Thyroid gland (tissue), 4 donors: ENCODE measurements around the gene ALPL. TPM values are rescaled to one million over a fixed set of nuclear protein-coding genes. Genes with fewer than 3 reads are reported as not detected.

Experiments used
- DNase-seq, 2 donors: peaks; one replicate each; pipeline ENCODE4 v3.0.0-alpha.2; 2019
- H3K27ac ChIP-seq, 3 donors: fragments of 200-600 bp; sonication (generic); 1 replicate in 2 of 3; 2 replicates in 1 of 3; pipeline ENCODE4 v1.5.1; 2016 to 2019; ENCODE audit warnings: mild to moderate bottlenecking in 1 of 3, moderate library complexity in 1 of 3
- H3K27me3 ChIP-seq: fragments of 200-600 bp; sonication (generic); one replicate; pipeline ENCODE4 v1.5.1; 2019
- H3K36me3 ChIP-seq, 2 donors: fragments of 200-600 bp; sonication (generic); one replicate each; pipeline ENCODE4 v1.5.1; 2016 to 2019
- H3K4me1 ChIP-seq, 2 donors: fragments of 200-600 bp; sonication (generic); one replicate each; pipeline ENCODE4 v1.5.1; 2017 to 2019
- H3K4me3 ChIP-seq, 3 donors: fragments of 200-600 bp; sonication (generic); replicated peaks in 1 of 3; 1 replicate in 2 of 3; 2 replicates in 1 of 3; pipeline ENCODE4 v1.5.1; 2016; ENCODE audit warnings: mild to moderate bottlenecking in 1 of 3
- H3K9me3 ChIP-seq: fragments of 200-600 bp; sonication (generic); one replicate; pipeline ENCODE4 v1.5.1; 2017
- POLR2A ChIP-seq, 2 donors: fragments of 450-650 bp; IDR thresholded peaks; one replicate each; pipeline ENCODE4 v1.6.1; 2017; ENCODE audit warnings: antibody characterized with exemption in 2 of 2, mild to moderate bottlenecking in 2 of 2, moderate library complexity in 1 of 2
- WGBS, 2 donors: methylation state at CpG; one replicate each; pipeline ENCODE4 v1.1.5; 2017; 5-methylcytosine and 5-hydroxymethylcytosine counted together
- intact Hi-C: fragments of 100-400 bp; cut with DNase I; formaldehyde crosslinking; loops from one replicate; pipeline ENCODE4 v1.15.1; 2023
- total RNA-seq, 4 donors: library from RNA; depleted of rRNA; stranded (reverse); fragments of >200 nt; gene quantifications; one replicate each; pipeline ENCODE4 v1.2.3, GENCODE V29; 2016
- TF ChIP-seq, protein P1 (sequence below), 6 experiments: fragments of 200-600 bp in 3 of 6; fragments of 450-650 bp in 3 of 6; sonication (generic) in 3 of 6; IDR thresholded peaks; one replicate each; pipeline ENCODE4 v1.5.1; 2016 to 2019; ENCODE audit warnings: antibody characterized with exemption in 6 of 6, mild to moderate bottlenecking in 2 of 6, inconsistent platforms in 1 of 6, moderate library complexity in 1 of 6

The ALPL gene
- total RNA-seq, 4 donors from 2014 or later, result 4.0 to 15.6 (median 4.5) TPM

- H3K27ac ChIP-seq, result no peak overlapping the region
- H3K4me1 ChIP-seq, result no peaks in the 10 kb centered on the region
- H3K4me3 ChIP-seq, result no peak overlapping the region
- no peaks in the 10 kb centered on the region for H3K9me3 ChIP-seq
- H3K36me3 ChIP-seq, result no peaks in the 10 kb centered on the region
- no peak for DNase-seq
- intact Hi-C loops, result no loop called here
- no peak for TF ChIP-seq POLR2A (IDR thresholded peaks at IDR 0.05)
- TF ChIP-seq, protein P1, sequence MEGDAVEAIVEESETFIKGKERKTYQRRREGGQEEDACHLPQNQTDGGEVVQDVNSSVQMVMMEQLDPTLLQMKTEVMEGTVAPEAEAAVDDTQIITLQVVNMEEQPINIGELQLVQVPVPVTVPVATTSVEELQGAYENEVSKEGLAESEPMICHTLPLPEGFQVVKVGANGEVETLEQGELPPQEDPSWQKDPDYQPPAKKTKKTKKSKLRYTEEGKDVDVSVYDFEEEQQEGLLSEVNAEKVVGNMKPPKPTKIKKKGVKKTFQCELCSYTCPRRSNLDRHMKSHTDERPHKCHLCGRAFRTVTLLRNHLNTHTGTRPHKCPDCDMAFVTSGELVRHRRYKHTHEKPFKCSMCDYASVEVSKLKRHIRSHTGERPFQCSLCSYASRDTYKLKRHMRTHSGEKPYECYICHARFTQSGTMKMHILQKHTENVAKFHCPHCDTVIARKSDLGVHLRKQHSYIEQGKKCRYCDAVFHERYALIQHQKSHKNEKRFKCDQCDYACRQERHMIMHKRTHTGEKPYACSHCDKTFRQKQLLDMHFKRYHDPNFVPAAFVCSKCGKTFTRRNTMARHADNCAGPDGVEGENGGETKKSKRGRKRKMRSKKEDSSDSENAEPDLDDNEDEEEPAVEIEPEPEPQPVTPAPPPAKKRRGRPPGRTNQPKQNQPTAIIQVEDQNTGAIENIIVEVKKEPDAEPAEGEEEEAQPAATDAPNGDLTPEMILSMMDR (IDR thresholded peaks at IDR 0.05), result no peak
- 93 to 100% methylated on average over 1 to 8 of the region's 11 CpGs for WGBS, 2 donors
- H3K27me3 ChIP-seq, result no peaks in the 10 kb centered on the region
These were observed 38.7 kb downstream of the ALPL start for GRCh38 chr1:21547876-21548275.

- Histone ChIP-seq H3K4me3 (no peak overlapping the region), H3K4me1 (no peaks in the 10 kb centered on the region), H3K27me3 (no peaks in the 10 kb centered on the region), H3K9me3 (no peaks in the 10 kb centered on the region), H3K36me3 (no peaks in the 10 kb centered on the region), H3K27ac (no peak overlapping the region)
- WGBS, 2 donors, result 75 to 77% methylated on average over 5 of the region's 5 CpGs
- intact Hi-C loops, result no loop called here
- DNase-seq, result no peak
- TF ChIP-seq, protein P1 (IDR thresholded peaks at IDR 0.05), result no peak
- TF ChIP-seq POLR2A (IDR thresholded peaks at IDR 0.05), result no peak
These were observed 40.9 kb downstream of the ALPL start for GRCh38 chr1:21550097-21550496.

DNA sequence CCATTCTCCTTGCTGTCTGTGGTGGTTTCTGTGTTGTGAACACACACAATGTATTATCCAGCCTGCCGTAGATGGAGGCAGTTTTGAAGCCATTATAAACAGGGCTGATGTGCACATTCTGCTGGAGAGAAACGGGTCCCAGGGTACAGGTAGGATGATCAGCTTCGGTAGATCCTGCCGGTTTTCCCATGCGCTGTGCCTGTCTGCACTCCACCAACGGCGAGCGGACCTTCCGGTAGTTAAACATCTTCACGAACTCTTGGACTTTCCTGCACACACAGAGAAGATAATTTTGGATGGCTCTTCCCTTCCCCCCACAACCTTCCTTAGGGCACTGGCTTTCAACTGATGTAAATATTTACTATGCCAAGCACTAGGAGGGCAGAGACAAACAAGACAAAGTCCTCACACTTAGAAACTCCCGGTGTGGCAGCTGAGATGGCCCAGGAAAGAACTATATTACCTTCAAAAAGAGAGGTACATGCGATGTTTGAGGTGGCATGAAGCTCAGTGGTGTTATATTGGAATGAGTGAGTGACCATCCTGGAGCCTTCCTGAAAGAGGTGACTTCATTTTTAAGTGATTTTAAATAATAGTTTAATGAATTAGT, 41.7 kb downstream of the ALPL start:
- Histone ChIP-seq H3K4me3 (no peak overlapping the region), H3K9me3 (no peaks in the 10 kb centered on the region), H3K4me1 (no peaks in the 10 kb centered on the region), H3K36me3 (no peaks in the 10 kb centered on the region), H3K27ac (no peak overlapping the region), H3K27me3 (no peaks in the 10 kb centered on the region)
- 77 to 87% methylated on average over 12 of the region's 12 CpGs for WGBS, 2 donors
- TF ChIP-seq, protein P1 (IDR thresholded peaks at IDR 0.05), result no peak
- no peak for TF ChIP-seq POLR2A (IDR thresholded peaks at IDR 0.05)
- DNase-seq, result no peak
- intact Hi-C loops, result no loop called here

DNA sequence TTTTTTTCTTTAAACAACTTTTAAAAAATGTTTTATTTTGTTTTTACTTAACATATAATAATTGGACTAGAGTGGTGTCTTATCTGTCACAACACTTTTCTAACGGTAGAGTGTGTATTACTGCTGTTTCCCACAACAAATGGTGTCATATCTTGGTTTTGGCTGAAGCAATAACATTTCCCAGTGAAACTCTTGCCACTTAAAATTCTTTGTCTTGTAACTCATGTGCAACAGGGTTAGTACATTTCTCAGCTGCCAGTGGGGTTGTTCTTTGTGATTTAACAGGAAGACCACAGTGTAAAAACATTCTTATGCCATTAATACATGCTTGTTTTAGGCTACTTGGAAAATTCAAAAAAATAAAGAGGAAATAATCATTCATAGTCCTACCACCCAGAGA, 43.5 kb downstream of the ALPL start:
- Histone ChIP-seq H3K27ac (no peak overlapping the region), H3K9me3 (no peaks in the 10 kb centered on the region), H3K36me3 (no peaks in the 10 kb centered on the region), H3K27me3 (no peaks in the 10 kb centered on the region), H3K4me1 (no peaks in the 10 kb centered on the region), H3K4me3 (no peak overlapping the region)
- intact Hi-C loops, result no loop called here
- TF ChIP-seq, protein P1 (IDR thresholded peaks at IDR 0.05), result no peak
- TF ChIP-seq POLR2A (IDR thresholded peaks at IDR 0.05), result no peak
- no peak for DNase-seq
- WGBS, 2 donors, result 14 to 19% methylated on average over 1 of the region's 1 CpG

DNA sequence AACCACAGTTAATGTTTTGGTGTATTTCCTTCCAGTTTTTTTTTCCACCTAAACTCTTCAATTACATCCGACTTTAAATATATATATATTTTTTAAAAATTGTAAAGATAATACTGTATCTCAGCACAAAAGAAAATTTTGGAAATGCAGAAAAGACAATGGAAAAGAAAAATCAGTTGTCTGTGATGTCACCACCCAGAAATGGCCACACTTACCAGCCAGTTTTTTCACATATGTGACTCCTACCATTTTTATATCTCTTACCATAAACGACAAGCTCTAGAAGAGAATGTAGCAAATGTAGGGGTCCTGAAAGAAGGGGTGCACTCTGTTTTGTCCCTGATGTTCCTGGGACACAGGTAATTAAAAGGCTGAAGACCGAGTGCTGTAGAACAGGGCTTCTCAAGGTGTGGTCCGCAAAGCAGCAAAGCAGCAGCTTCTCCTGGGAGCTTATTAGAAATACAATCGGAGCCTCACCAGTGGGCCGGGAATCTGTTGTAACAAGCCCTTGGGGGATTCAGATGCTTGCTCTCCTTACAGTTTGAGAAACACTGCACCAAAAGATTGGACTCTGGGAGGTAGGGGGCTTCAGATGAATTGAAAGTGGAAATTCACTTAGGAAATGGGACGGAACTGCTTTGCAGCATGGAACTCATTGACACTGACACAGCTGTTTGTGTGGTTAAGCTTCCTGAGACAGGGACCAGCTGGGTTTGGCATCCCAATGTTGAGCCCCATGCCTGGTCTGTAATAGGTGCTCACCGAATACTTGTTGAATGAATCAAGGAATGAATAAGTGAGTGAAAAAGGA, 44.1 kb downstream of the ALPL start:
- Histone ChIP-seq H3K4me1 (no peaks in the 10 kb centered on the region), H3K9me3 (no peaks in the 10 kb centered on the region), H3K4me3 (no peak overlapping the region), H3K27ac (no peak overlapping the region), H3K27me3 (no peaks in the 10 kb centered on the region), H3K36me3 (no peaks in the 10 kb centered on the region)
- TF ChIP-seq, protein P1 (IDR thresholded peaks at IDR 0.05), result no peak
- TF ChIP-seq POLR2A (IDR thresholded peaks at IDR 0.05), result no peak
- DNase-seq, result no peak
- intact Hi-C loops, result no loop called here
- 70 to 75% methylated on average over 8 of the region's 8 CpGs for WGBS, 2 donors
